Medulla oblongata (tissue), 1 donor: Measurements from ENCODE around the gene ADH1C.

Experiments
- DNase-seq: peaks from one replicate; pipeline ENCODE4 v3.0.0-alpha.2; 2015; ENCODE audit errors: extremely low spot score

The ADH1C gene

DNA sequence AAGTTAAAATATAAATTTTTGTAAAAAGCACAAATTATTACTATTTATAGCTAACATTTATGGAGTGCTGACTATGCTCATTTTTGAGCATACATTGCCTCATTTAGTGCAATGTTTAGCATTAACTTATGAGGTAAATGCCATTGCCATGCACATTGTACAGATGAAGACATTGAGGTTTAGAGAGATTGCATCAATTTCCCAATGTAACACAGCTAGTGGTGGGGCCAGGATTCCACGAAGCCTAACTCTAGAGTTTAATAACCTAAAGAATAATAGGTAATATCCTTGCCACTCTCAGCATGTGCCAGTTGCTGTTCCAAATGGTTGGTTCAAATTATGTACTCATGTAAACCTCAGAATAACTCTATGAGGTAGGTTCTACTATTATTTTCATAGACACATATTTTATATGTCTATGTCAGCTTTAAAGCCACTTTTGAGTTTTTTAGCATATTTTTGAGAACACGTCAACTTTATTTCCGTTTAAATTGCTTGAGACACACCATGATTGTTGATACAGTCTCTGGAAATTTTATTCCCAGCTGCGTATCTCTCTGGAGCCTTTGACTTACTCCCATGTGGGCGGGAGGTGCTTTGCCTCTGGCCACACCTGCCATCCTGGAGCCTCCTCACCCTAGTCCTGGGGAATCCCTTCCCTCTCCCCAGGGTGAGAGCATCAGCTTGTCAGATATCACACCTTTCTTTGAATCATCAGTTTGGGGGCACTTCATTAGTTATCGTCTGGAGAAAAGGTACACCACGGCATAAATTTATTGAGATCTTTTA, 51.0 kb downstream of the ADH1C start:
- DNase-seq = no peak

DNA sequence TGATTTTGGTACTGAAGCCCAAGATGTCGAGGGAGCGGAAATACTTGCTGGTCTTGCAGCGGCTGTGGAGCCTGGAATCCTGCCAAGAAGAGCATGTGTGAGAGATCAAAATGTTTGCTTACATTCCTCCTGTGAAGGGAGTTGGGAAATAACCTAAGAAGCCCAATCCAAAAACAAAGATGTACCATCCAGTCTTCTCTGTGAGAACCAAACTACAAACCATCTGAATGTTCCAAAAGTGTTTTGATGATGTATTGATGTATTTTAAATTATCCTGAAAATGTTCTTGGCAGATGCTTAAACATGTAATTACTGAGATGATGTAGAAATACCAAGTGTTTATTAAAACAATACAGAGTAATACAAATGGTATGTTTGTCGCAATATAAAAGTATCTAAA, 51.6 kb downstream of the ADH1C start:
- DNase-seq = peak; percentile 18

DNA sequence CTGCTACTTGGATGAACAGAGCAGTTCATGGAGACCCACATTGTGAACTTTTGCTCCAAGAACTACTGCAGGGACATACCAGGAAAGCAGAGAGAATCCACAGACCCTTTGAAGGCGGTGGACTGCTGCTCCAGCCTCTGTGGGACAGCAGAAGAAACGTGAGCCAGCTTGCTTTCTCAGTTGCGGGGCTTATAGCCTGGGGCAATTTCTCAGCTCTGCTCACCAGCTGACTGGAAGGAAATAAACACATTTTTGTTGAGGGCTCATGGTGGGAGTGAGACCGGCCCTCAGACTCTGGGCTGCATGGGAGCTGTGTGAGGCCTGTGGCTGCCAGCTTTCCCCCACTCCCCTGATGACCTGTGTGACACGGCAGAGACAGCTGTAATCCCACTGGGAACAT, 59.2 kb downstream of the ADH1C start:
- no peak for DNase-seq

DNA sequence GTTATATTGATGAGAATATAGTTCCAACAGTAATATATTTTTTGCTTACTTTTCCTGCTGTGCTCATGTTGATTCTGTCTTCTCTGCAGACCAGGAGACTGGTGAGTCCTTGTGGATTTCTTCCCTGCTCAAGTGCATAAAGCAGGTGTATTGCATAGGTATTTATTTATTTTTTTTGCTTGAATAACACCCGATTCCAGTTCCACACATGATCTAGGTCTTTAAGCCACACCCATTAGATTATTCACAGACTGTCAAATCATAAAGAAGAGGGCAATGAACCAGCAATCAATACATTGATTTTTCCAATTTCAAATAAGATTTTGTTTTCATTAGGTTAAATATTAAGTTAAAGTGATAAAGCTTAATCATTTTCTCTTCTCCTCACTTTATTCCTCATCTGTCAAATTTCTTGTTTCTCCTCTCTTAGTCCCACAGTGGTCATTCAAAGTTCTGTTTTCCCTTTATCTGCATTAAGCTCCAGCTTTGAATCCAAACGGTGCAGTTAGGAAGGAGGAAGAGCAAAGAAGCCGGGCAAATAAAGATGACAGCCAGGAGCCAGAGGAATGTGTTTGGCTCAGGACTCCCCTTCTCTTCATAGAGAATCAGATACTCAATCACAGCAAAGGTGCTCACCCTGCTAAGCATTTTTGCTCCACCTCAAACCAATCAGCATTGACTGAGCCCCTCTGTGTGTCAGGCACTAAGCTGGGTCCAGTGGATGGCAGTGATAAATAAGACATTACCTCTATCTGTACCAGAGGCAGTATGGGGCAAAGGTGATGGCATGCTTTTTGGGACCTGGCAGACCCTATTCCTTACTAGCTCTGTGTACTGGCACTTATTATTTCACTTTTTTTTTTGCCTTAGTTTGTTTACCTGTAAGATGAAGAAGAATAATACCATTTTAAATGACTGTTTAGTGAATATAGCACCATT, 61.4 kb downstream of the ADH1C start, which contains the start of gene ADH1A:
Gene ADH1A (minus strand): TSS at position 138 of the 939 bp plus-strand sequence. CDS start 71 bp downstream, at position 67.
- no peak for DNase-seq
